ENCODE results near the gene MGRN1.
A peak's percentile ranks its signal among the peaks of the same experiment; 100 is the strongest.

The MGRN1 gene

DNA sequence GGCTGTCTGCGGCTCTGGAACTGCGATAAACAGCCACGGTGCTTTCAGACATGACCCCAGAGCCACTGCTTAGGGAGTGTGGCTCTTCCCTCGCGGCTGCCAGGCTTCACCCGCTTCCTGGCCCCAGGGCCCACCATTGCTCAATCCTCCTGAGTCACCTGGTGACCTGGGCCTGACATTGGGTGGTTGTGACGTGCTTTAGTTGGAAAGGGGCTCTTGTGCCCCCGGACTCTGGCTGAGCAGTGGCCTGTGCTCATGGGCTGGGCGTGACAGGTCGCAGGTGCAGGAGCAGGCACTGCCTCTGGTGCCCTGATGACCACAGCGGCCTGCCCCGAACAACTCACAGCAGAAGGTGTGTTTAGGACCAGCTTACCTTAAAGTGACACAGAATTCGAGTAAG is 60.1 kb downstream of the MGRN1 start:
- no peak for DNase-seq

DNA sequence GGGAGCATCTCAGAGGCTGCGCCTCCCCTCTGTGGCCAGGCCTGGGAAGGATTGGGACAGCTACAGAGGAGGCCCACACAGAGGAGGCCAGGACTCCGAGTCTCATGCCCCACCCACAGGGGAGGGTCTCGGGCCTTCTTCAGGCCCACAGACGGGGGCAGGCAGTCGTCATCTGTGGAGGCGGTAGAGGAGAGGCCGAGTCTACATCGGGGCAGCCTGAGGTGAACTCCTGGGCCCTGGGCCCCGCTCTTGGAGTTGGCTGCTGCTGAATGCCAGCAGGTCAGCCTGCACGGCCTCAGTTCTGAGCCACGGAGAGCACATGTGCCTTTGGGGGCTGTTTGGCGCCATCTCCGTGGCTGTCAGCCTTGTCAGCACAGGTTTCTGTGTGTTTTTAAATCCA is 60.7 kb downstream of the MGRN1 start:
- DNase-seq = peak in 4 of 56 donors; percentile 25 to 36 (median 33)

DNA sequence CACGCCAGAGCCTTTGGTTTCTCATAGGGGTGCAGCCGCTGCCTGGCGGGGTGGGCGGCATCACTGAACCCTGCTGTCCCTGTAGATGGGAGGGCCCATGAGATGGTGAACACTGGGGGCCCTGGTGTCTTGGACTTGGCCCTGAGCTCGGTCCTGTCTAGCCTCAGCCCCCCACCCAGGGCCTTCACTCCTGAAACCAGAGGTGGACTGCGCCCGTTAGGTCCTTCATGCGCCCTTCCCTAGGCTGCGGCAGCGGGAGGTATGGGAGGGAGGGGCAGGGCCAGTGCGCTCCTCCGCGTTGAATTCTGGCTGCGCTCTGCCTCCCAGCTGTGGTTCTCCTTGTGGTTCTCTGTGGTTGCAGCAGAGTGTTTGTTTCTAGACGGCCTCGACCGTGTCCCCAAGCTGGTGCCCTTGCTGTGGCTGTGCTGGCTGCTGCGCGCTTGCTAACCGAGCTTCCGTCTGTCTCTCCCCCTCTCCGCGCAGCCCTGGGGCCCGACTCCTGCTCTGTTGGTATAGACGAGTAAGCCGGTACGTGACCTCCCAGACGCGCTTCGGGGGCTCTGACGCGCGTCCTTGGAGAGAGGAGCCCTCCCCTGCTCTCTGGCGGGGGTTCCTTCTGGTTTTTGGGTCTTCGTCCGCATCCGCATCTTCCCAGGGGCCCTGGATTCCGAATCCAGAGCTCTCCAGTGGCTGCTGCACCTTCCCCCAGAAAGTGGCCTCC is 61.3 kb downstream of the MGRN1 start:
- no peak for DNase-seq

DNA sequence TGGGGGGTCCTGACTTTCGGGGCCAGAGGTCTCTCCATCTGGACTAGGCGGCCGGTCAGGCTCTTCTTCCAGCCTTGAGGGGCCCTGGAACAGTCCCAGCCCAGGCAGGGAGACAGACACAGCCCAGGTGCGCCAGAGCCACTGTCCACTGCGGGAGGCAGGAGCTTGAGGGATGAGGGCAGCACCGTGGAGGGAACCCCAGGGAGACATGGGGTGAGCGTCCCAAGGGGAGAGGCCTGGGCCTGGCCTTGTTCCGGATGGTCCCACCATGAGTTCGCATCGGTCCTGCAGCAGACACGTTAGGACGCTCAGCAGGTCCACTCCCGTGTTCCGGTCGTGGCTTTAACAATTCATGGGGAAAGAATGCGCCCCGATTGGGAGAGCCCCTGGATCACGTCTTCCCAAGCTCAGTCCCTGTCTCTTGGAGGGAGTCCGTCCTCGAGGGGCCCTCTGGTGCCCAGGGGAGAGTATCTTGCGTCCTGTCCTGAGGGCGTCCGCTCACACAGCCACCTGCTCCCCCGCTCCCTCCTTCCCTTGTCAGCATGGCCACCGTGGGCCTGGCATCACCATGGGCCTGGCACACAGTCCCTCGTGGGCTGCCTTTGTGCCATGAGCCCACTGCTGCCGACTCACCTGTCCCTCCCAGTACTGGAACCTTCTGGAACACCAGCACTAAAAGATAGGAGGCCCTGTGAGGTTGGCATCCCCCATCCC is 62.0 kb downstream of the MGRN1 start:
- no peak for DNase-seq

DNA sequence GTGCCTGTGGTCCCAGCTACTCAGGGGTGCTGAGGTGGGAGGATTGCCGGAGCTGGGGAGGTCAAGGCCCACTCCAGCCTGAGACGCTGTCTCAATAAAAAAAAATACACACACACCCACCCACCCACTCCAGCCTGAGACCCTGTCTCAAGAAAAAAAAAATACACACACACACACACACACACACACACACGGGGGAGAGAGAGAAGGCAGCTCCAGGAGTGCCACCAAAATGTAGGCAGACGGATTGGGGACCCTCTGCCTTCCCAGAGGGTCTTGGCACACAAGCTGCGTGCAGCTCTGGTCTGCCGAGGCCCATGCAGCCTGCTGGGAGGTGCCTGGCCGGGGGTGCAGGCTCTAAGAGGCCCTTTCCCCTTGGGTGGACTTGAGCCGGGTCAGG is 62.8 kb downstream of the MGRN1 start:
- no peak for DNase-seq

DNA sequence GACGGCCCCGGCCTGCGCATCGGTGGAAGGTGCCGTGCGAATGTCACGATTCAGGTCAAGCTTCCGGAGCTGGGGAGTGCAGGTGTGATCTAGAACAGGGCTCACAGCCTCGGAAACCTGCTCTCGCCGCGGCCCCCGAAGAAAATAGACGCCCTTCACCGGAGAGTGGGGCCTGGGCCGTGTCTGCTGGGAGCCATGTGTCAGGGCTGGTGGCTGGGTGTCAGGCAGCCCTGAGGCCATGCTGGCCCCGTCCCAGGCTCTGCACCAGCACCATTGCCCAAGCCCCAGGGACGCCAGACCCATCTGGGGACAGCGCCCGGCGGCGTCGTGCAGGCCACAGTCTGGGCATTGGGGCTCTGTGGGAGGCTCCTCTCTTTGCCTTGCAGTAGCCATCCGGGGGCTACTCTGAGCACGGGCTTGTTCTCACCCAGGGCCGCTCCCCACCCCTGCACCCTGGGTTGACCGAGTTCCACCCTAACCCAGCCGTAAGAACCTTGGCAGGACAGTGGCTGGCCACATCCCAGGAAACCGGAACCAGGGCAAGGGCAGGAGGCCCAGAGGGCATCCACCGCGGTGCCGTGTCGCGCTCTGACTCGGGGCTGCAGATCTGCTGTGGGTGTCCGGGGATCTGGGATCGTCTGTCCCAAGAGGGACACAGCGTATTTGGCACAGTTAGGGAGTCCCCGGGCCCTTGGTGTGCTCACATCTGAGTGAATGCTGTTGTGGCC is 63.5 kb downstream of the MGRN1 start:
- no peak for DNase-seq

DNA sequence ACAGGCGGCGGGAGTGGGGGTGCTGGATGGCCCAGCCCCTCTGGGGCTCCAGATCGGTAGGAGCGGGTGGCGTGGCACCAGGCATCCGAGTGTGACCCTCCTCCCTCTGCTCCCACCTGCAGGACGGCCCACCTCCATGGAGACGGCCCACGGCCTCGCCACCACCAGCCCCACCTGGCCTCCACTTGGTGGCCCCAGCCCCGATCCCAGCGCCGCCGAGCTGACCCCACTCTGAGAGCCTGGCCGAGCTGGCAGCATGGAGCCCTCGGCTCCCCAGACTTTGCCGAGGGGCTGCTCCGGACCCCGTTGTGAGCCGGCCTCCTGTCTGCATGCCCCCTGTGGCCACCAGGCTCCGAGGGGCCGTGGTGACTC is 64.0 kb downstream of the MGRN1 start:
- DNase-seq = no peak

DNA sequence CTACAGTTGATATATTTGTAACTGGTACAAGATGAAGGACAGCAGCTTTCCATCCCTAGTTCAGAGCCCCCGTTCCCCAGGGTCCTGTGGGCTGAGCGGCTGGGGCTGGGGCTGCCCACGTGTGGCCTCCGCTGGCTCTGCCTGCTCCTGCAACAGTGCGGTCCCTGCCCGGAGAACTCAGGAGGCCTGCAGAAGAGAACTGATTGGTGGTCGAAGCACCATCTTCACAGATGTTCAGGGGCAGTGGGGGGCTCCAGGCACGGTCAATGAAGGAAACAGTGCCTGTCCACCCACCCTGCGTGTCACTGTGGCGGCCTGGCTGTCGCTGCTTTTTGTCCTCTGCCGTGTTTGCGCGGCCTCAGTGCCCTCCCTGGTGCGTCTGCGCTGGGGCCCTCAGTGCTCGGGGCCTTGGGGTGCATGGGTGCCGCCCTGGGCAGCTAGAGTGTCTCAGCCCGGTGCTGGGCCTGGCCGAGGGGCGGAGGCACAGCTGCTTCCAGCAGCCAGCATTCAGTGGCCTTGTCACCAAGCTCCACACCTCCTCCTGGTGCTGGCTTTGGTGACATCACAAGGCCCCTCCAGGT is 64.6 kb downstream of the MGRN1 start:
- DNase-seq = no peak

DNA sequence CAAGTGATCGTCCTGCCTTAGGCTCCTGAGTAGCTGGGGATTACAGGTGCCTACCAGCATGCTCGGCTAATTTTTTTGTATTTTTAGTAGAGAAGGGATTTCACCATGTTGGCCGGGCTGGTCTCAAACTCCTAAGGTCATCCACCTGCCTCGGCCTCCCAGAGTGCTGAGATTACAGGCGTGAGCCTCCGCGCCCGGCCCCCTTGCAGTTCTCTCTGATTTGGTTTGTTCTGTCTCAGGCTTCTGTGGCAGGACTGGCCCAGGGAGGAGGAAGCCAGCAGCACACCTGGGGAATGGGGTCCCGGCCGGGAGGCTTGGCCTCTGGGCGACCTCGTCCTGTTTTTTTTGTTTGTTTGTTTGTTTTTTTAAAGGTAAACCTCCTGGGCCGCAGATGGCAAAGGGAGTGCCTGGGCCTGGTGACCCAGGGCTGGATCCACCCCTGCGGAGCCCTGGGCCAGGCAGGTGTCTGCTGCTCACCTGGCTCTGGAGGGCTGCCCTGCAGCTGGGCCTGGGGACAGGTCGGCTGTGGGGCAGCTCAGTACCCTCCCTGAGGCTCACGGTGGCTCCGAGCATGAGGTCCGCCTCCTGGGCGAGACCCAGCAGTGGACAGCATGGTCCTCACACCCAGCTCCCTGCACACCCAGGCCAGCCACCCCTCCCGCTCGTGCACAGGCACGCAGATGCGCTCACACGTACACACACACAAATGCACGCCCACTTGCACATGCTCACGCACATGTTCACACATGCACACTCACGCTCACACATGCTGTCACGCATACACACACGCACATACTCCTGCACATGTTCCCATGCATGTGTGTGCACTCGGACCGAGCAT is 65.5 kb downstream of the MGRN1 start:
- no peak for DNase-seq

DNA sequence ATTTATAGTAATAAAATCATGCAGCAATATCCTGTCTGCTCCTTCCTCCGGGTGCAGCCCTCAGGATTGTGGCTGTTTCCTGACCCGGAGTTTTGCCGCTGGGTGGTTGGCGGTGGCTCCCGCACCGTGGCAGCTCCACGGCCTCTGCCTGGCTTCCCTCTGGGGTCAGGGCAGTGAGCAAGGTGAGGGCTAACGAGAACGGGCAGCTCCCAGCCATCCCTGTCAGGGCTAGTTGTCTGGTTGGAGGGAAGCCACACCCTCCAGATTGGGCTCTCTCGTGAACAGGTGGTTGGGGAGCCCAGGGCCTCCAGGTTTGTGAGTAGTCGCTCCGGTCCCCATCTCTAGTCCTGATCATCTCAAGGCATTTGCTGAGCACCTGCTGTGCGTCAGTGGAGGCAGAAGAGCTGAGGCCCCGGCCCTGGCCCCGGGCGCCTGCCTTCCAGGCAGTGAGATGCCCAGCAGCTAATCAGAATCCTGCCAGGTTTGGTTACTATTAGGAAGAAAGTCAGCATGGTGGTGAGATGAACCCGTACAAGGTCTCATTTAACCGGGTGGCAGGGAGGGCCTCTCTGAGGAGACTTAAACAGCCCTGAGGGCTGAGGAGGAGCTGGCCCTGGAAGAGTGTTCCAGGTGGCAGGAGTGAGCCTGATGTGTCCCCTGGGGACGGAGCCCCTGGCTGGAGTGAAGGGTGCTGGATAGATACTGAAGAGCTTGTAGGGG is 66.5 kb downstream of the MGRN1 start:
- DNase-seq = no peak

DNA sequence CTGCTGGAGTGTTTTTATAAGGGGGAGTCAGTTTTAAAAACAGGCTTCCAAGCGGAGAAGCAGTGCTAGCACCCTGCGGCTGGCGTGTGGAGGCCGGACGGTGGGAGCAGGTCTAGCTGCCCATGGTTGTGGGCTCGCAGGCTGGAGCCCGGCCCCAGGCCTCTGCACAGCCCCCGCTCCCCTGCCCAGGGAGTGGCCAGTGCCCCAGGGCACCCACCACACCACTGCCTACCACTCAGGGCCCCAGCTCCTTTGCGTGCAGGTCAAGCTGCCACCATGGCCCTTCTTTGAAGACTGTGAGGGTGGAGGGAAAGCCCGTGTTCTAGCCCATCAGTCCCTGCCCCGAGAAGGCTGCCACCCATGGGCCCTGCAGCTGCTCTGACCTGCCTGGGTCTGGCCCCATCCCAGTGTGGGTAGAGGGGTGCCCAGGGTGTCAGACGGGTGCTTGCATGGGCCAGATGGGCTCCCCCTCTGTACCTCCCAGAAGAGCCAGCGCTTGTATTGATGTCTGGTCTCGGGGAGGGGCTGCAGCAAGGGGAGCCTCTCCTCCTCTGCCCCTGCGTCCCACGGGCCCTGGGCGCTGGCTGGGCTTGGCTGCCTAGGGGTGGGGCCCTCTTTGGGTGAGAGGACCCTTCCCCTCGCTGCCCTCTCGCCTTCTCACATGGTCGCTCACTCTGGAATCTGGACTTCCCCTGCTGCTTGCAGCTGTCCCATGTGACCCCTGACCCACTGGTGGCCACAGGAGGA is 67.2 kb downstream of the MGRN1 start:
- no peak for DNase-seq

DNA sequence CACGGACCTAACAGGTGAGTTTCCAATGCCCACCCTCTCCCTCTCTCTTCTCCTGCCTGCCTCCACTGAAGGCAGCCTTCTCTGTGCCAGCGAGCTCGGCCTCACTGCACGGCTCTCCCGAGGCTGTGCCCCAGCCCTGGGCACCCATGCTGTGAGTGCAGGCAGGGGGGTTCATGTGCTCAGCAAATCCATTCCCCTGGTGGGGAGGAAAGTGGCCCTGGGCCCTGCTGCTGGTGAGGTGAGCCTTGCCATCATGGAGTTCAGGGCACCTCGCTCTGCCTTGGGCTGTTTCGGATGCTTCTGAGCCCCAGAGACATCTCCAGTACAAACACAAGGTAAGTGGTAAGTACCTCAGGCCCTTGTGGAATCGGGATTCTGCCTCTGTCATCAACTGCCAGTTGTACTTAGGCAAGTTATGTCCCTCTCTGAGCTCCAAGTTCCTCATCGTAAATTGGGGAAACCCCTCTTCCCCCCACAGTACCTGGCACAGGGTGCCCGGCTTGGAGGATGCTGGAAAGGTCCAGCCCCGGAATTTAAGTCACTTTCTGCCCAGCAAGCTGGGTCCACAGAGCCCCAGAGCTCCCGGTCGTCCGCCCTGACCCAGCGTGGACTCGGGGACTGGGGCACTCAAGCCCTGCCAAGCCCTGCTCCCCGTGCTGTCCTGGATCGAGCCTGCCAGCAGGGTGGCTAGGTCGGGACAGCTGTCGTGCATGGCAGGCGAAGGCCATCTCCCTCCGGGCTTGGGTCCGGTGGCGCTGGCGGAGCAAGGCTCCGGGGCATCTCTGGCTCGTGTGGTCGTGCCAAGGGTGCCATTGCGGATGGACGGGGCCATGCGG is 68.1 kb downstream of the MGRN1 start:
- peak in 3 of 56 donors; percentile 59 to 71 (median 61) for DNase-seq

DNA sequence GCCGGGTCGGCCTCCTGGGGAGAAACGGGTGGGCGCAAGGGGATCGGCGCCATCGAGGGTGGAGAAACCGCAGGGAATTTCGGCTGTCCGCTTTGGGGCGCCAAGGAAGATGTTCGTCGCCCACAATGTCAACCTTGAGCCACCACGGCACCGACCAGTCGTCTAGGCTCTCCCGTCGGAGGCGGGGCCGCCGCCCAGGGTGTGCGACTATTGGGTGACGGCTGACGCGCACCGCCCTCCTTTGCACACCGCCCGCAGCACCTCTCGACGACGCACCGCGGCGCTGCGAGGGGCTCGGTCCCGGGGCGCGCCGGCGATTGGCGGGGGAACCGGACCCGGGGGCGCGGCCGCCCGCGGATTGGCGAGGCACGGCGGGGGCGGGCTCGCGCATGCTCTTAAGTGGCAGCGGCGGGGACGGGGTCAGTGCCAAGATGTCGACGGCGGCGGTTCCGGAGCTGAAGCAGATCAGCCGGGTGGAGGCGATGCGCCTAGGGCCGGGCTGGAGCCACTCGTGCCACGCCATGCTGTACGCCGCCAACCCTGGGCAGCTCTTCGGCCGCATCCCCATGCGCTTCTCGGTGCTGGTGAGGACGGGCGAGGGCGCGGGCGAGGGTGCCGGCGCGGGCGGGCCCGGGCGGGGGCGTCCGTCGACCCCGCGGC is 68.8 kb downstream of the MGRN1 start, which contains the start of gene NUDT16L1:
Gene NUDT16L1 (plus strand): TSS at position 267 of the 660 bp plus-strand sequence. CDS start 165 bp downstream, at position 432.
- DNase-seq = peak; percentile 78 to 98 (median 94)

DNA sequence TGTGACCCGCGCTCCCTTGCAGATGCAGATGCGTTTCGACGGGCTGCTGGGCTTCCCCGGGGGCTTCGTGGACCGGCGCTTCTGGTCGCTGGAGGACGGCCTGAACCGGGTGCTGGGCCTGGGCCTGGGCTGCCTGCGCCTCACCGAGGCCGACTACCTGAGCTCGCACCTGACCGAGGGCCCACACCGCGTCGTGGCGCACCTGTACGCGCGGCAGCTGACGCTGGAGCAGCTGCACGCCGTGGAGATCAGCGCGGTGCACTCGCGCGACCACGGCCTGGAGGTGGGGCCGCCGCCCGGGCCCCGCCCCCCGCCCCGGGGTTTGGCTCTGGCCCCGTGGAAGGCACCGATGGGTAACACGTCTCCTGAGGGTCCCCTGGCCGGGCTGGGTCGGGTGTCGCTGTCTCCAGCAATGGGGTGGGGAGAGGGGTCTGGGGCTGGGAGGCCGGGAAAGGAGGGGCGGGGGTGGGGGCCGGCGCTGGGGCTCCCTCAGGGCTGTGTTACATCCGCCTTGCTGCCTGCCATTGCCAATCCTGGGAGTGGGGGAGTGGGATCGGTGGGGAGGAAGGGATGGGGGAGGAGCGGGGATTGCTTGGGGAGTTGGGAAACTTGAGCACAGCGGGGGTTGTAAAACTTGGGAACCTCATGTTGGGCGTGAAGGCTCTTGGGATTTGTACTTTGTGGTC is 69.5 kb downstream of the MGRN1 start:
- DNase-seq = peak in 20 of 56 donors; percentile 26 to 78 (median 57)

DNA sequence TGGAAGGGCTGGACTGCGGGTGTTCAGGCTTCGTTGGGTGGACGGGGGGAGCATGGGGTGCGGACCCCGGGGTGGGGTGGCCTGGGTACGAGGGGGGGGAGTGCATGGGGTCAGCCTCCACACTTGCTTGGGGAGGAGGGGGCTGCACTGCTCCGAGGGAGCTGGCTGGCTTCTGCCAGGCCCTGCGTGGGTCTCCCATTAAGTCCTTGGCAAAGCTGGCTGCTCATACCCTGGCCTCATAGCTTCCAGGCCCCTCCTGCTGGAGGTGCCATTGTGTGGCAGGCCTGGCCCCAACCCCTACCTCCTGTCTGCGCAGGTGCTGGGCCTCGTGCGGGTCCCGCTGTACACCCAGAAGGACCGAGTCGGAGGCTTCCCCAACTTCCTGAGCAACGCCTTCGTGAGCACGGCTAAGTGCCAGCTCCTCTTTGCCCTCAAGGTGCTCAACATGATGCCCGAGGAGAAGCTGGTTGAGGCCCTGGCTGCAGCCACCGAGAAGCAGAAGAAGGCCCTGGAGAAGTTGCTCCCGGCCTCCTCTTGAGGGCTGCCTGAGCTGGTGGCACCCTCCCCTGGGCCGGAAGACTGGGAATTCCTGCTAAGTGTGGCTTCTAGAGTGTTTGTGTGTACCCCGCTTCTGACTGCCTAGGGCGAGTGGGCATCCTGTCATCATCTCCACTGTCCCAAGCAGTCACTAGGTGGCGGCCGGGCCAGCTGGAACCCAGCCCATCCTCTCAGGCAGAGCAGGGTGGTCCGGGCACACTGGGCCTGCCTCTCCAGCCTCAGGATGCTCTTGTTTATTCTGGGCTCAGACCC is 70.2 kb downstream of the MGRN1 start:
- DNase-seq = peak in 28 of 56 donors; percentile 11 to 67 (median 35)

DNA sequence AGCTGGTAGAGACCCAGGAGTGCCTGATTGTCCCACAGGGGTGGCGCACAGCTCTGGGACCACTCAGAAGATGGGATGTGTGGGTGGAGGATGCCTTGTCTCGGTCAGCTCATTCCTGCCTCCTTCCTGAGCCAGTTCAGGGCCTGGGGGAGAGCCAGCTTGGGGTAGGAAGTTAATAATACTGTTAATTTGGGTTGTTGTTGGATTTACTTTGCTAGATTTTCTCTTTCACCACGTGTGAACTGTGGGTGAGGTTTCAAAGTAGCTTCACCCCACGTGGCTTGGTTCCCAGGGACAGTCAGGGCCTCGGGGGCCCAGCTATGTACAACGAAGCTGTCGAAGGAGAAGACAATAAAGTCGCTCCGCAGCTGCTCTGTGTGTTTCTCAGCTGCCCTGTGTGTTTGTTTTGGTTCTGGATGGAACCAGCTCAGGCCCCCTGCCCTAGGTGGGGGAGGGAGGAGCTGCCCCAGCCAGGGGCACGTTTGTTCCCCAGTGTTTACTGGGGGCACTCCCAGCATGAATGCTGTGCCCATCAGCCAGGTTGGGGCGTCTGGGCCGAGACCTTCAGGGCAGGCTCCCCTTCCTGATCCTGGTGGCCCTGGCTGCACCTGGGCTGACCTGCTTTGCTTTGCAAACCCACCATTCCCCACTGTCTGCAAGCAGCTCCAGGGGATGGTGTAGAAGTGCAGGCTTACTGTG is 71.0 kb downstream of the MGRN1 start:
- no peak for DNase-seq

All from nucleus accumbens (tissue), 56 donors.